Adrenal gland (tissue), 5 donors: ENCODE measurements around the gene UCP2.

ENCODE experiments used
- POLR2A ChIP-seq, 2 donors: fragments of 450-650 bp; IDR thresholded peaks; one replicate each; pipeline ENCODE4 v1.6.1; 2017; ENCODE audit warnings: antibody characterized with exemption in 2 of 2, mild to moderate bottlenecking in 2 of 2, moderate library complexity in 1 of 2
- TF ChIP-seq, protein P1 (sequence below), 6 experiments: fragments of 450-650 bp in 4 of 6; fragments of 200-600 bp in 2 of 6; sonication (generic) in 1 of 6; IDR thresholded peaks; 1 replicate in 5 of 6; 2 replicates in 1 of 6; pipeline versions ENCODE4 v1.5.1 to v1.8.0; 2016 to 2021; ENCODE audit warnings: antibody characterized with exemption in 6 of 6, mild to moderate bottlenecking in 2 of 6, moderate library complexity in 1 of 6
- donor health status: DM: no; HTN: no; CAD: no.

DNA sequence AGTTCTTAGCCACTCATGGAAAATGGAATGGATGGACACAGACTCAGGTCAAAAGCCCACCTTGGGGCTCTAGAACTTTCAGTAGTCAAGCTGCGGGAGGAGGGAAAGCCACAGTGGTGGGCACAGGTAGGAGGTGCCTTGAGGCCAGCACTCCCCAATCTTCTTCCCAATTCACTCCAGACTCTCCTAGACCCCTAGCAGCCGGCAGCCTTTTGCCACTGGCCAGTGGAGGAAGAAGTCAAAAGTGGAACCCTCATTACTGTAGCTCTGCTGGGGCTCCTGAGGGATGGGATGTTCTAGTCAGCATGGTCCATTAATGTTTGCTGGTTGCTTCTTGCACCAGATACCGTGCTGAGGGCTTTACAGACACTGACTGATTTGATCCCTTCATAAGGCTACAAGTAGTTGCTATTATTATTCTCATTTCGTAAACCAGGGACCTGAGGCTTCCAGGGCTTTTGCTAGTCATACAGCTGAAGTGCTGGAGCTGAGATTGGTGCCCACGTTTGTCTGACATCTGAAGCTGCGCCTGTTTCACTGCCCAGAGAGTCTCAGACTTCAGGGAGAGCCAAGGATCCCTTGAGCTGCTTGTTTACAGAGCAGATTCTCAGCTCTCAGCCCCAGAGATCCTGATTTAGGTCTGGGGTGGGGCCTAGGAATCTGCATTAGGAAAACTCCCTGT, 25.2 kb upstream of the UCP2 start:
- TF ChIP-seq, protein P1, sequence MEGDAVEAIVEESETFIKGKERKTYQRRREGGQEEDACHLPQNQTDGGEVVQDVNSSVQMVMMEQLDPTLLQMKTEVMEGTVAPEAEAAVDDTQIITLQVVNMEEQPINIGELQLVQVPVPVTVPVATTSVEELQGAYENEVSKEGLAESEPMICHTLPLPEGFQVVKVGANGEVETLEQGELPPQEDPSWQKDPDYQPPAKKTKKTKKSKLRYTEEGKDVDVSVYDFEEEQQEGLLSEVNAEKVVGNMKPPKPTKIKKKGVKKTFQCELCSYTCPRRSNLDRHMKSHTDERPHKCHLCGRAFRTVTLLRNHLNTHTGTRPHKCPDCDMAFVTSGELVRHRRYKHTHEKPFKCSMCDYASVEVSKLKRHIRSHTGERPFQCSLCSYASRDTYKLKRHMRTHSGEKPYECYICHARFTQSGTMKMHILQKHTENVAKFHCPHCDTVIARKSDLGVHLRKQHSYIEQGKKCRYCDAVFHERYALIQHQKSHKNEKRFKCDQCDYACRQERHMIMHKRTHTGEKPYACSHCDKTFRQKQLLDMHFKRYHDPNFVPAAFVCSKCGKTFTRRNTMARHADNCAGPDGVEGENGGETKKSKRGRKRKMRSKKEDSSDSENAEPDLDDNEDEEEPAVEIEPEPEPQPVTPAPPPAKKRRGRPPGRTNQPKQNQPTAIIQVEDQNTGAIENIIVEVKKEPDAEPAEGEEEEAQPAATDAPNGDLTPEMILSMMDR (IDR thresholded peaks at IDR 0.05): no peak
- no peak for TF ChIP-seq POLR2A (IDR thresholded peaks at IDR 0.05)
